Activated CD8-positive, alpha-beta T cell treated with anti-CD3 and anti-CD28 coated beads for 36 hours (primary cell): ENCODE results near the gene ATXN7. TPM values are rescaled to one million over a fixed set of nuclear protein-coding genes. Genes with fewer than 3 reads are reported as not detected.

ENCODE experiments used
- ATAC-seq: fragments of 200-7000 bp; cut with Tn5 transposase; one replicate; pipeline ENCODE4 v1.10.0; 2021; ENCODE audit warnings: mild to moderate bottlenecking, moderate library complexity
- CTCF ChIA-PET: fragments of 350-600 bp; sonication (Branson Sonifier 250); formaldehyde crosslinking; loops from one replicate; lab custom pipeline; 2021; ENCODE audit warnings: antibody characterized with exemption; lab: Charles Lee
- POLR2A ChIA-PET: fragments of 350-600 bp; sonication (Branson Sonifier 250); formaldehyde crosslinking; loops from one replicate; lab custom pipeline; 2021; ENCODE audit warnings: antibody characterized with exemption; lab: Charles Lee
- DNase-seq: peaks from one replicate; pipeline ENCODE4 v3.0.0-alpha.2; 2020
- H3K27ac Mint-ChIP-seq: one replicate; pipeline ENCODE4 v1.8.0; 2021; ENCODE audit warnings: mild to moderate bottlenecking, mixed read lengths
- H3K27me3 Mint-ChIP-seq: one replicate; pipeline ENCODE4 v1.8.0; 2021; ENCODE audit warnings: mixed read lengths
- H3K36me3 Mint-ChIP-seq: one replicate; pipeline ENCODE4 v1.8.0; 2021; ENCODE audit warnings: low read depth, mixed read lengths
- H3K4me1 Mint-ChIP-seq: one replicate; pipeline ENCODE4 v1.8.0; 2021; ENCODE audit warnings: low read depth, mixed read lengths
- H3K4me3 Mint-ChIP-seq: one replicate; pipeline ENCODE4 v1.8.0; 2021; ENCODE audit warnings: mild to moderate bottlenecking, moderate library complexity, mixed read lengths
- H3K9me3 Mint-ChIP-seq: one replicate; pipeline ENCODE4 v1.8.0; 2021; ENCODE audit warnings: mixed read lengths
- CTCF ChIP-seq: fragments of 200-600 bp; IDR thresholded peaks from one replicate; pipeline ENCODE4 v1.8.0; 2022; ENCODE audit warnings: antibody characterized with exemption, mild to moderate bottlenecking
- intact Hi-C: fragments of 100-400 bp; cut with micrococcal nuclease; formaldehyde crosslinking; loops from one replicate; pipeline ENCODE4 v1.10.0; 2022
- total RNA-seq, 2 experiments: library from RNA; stranded (reverse); gene quantifications; one replicate each; pipeline ENCODE4 v1.2.3, GENCODE V29; 2021

ATXN7 gene
- total RNA-seq, 2 experiments from 2014 or later, result 22.5 to 25.9 TPM

GRCh38 chr3:63977893-63978292 is 114.2 kb downstream of the ATXN7 start:
- DNase-seq (no peak), ATAC-seq (peak; percentile 32)
- H3K9me3 Mint-ChIP-seq, result no peaks in the 10 kb centered on the region
- H3K36me3 Mint-ChIP-seq, result peaks cover 48% of the 10 kb centered on the region
- ChIA-PET POLR2A (interaction anchor here (1.3 to 6.2 kb wide), 5 partner anchors 11 to 66 kb away, joined by 3 to 43 read pairs (median 5); partner anchors contain the start of gene SCAANT1), CTCF (interaction anchor here (1.2 to 32.0 kb wide), 7 partner anchors 7 to 49 kb away, joined by 3 to 595 read pairs (median 6); partner anchors contain the start of gene PSMD6)
- H3K27ac Mint-ChIP-seq, result peak overlapping the region; percentile 92
- H3K4me1 Mint-ChIP-seq, result peaks cover 91% of the 10 kb centered on the region
- H3K4me3 Mint-ChIP-seq, result peak overlapping the region; percentile 68
- no peaks in the 10 kb centered on the region for H3K27me3 Mint-ChIP-seq
- intact Hi-C loops, result no loop called here
- no peak for TF ChIP-seq CTCF

GRCh38 chr3:63979093-63979885 is 115.6 kb downstream of the ATXN7 start:
- Mint-ChIP-seq H3K4me3 (peak overlapping the region; percentile 68), H3K4me1 (peaks cover 85% of the 10 kb centered on the region), H3K36me3 (peaks cover 43% of the 10 kb centered on the region), H3K27me3 (no peaks in the 10 kb centered on the region), H3K27ac (peak overlapping the region; percentile 92), H3K9me3 (no peaks in the 10 kb centered on the region)
- intact Hi-C loops, result no loop called here
- peak; percentile 47 for DNase-seq
- no peak for TF ChIP-seq CTCF
- ChIA-PET POLR2A (interaction anchor here (0.5 to 6.2 kb wide), 7 partner anchors 9 to 99 kb away, joined by 3 to 43 read pairs (median 3); partner anchors contain the start of gene SCAANT1), CTCF (interaction anchor here (1.1 to 32.0 kb wide), 7 partner anchors 8 to 68 kb away, joined by 3 to 595 read pairs (median 6); partner anchors contain the start of genes PSMD6 and SCAANT1)
- peak; percentile 48 for ATAC-seq

GRCh38 chr3:63980019-63980418 is 116.4 kb downstream of the ATXN7 start:
- Mint-ChIP-seq H3K4me1 (peaks cover 82% of the 10 kb centered on the region), H3K9me3 (no peaks in the 10 kb centered on the region), H3K36me3 (peaks cover 45% of the 10 kb centered on the region), H3K4me3 (peak overlapping the region; percentile 68), H3K27me3 (no peaks in the 10 kb centered on the region), H3K27ac (peak overlapping the region; percentile 92)
- ChIA-PET POLR2A (interaction anchor here (1.0 to 6.2 kb wide), 5 partner anchors 8 to 69 kb away, joined by 3 to 43 read pairs (median 3); no protein-coding TSS in a partner anchor), CTCF (interaction anchor here (1.9 to 32.0 kb wide), 4 partner anchors 8 to 69 kb away, joined by 5 to 595 read pairs (median 306); partner anchors contain the start of genes PSMD6 and SCAANT1)
- ATAC-seq (peak; percentile 37), DNase-seq (no peak)
- no peak for TF ChIP-seq CTCF
- intact Hi-C loops, result no loop called here

- intact Hi-C loops, result no loop called here
- Mint-ChIP-seq H3K36me3 (peaks cover 54% of the 10 kb centered on the region), H3K27me3 (no peaks in the 10 kb centered on the region), H3K4me1 (peaks cover 85% of the 10 kb centered on the region), H3K9me3 (no peaks in the 10 kb centered on the region), H3K4me3 (no peak overlapping the region), H3K27ac (peak overlapping the region; percentile 92)
- ATAC-seq (no peak), DNase-seq (no peak)
- TF ChIP-seq CTCF, result no peak
- ChIA-PET CTCF (interaction anchor here (1.1 to 32.0 kb wide), 5 partner anchors 7 to 50 kb away, joined by 3 to 595 read pairs (median 5); partner anchors contain the start of gene PSMD6), POLR2A (interaction anchor here (0.8 to 6.2 kb wide), 5 partner anchors 9 to 70 kb away, joined by 3 to 43 read pairs (median 4); no protein-coding TSS in a partner anchor)
Measured at GRCh38 chr3:63980830-63981498, 117.3 kb downstream of the ATXN7 start.
